HepG2 (cell line): ENCODE measurements around the gene CIROP. TPM values are rescaled to one million over a fixed set of nuclear protein-coding genes. Genes with fewer than 3 reads are reported as not detected.
A peak's percentile ranks its signal among the peaks of the same experiment; 100 is the strongest.

ENCODE experiments used
- CENPT ChIP-seq: sonication (generic); formaldehyde crosslinking; IDR thresholded peaks from 2 replicates; pipeline ENCODE4 v1.8.0; 2022; ENCODE audit warnings: low read depth, mild to moderate bottlenecking, moderate library complexity, missing genetic modification reagents
- DPF2 ChIP-seq: sonication (generic); formaldehyde crosslinking; IDR thresholded peaks from 2 replicates; pipeline ENCODE4 v1.4.0; 2020; ENCODE audit warnings: mild to moderate bottlenecking, low read depth, missing genetic modification reagents, borderline replicate concordance
- FOXP4 ChIP-seq: sonication (generic); formaldehyde crosslinking; IDR thresholded peaks from 2 replicates; pipeline ENCODE4 v1.4.0; 2020; ENCODE audit warnings: missing genetic modification reagents
- GTF3A ChIP-seq: sonication (generic); formaldehyde crosslinking; conservative IDR thresholded peaks from 2 replicates; pipeline ENCODE4 v1.4.0; 2020; ENCODE audit warnings: mild to moderate bottlenecking, missing genetic modification reagents
- HDAC1 ChIP-seq: sonication (generic); formaldehyde crosslinking; IDR thresholded peaks from 2 replicates; pipeline ENCODE4 v1.5.1; 2020; ENCODE audit warnings: mild to moderate bottlenecking, missing genetic modification reagents
- HMG20B ChIP-seq: conservative IDR thresholded peaks from 2 replicates; pipeline ENCODE4 v1.6.1; 2016; ENCODE audit warnings: missing genetic modification reagents, missing compliant biosample characterization
- HNRNPLL ChIP-seq: fragments of 200-400 bp; formaldehyde crosslinking; IDR thresholded peaks from 2 replicates; pipeline ENCODE4 v1.6.1; 2017; ENCODE audit warnings: mild to moderate bottlenecking, low read depth, low read length; ENCODE audit not compliant: poor library complexity, severe bottlenecking
- IRF9 ChIP-seq: sonication (generic); formaldehyde crosslinking; IDR thresholded peaks from 2 replicates; pipeline ENCODE4 v1.8.0; 2022; ENCODE audit warnings: missing genetic modification reagents, mild to moderate bottlenecking, borderline replicate concordance
- JUND ChIP-seq: sonication (generic); formaldehyde crosslinking; IDR thresholded peaks from 2 replicates; pipeline ENCODE4 v1.8.0; 2022; ENCODE audit warnings: mild to moderate bottlenecking, missing genetic modification reagents
- MIXL1 ChIP-seq: IDR thresholded peaks from 2 replicates; pipeline ENCODE4 v1.6.1; 2016
- MXD3 ChIP-seq: IDR thresholded peaks from 2 replicates; pipeline ENCODE4 v1.6.1; 2016; ENCODE audit warnings: mild to moderate bottlenecking, missing biosample characterization, missing genetic modification reagents
- SIN3B ChIP-seq: fragments of 150-350 bp; IDR thresholded peaks from 2 replicates; pipeline ENCODE4 v1.6.1; 2014; ENCODE audit warnings: low read length
- SP1 ChIP-seq, 2 experiments: fragments of 450-650 bp in 1 of 2; sonication (generic) in 1 of 2; formaldehyde crosslinking in 1 of 2; IDR thresholded peaks; 2 replicates each; pipeline versions ENCODE4 v1.4.0 to v1.6.1; 2016 to 2020; ENCODE audit warnings: missing genetic modification reagents in 1 of 2
- SP140L ChIP-seq: sonication (generic); formaldehyde crosslinking; IDR thresholded peaks from 2 replicates; pipeline ENCODE4 v1.4.0; 2020; ENCODE audit warnings: missing genetic modification reagents, borderline replicate concordance
- TFDP1 ChIP-seq: IDR thresholded peaks from 2 replicates; pipeline ENCODE4 v1.6.1; 2016; ENCODE audit warnings: missing compliant biosample characterization, missing genetic modification reagents, borderline replicate concordance
- THYN1 ChIP-seq: sonication (generic); formaldehyde crosslinking; IDR thresholded peaks from 2 replicates; pipeline ENCODE4 v1.8.1; 2023; ENCODE audit warnings: low read depth, mild to moderate bottlenecking, moderate library complexity, missing genetic modification reagents, borderline replicate concordance
- ZNF292 ChIP-seq: sonication (generic); formaldehyde crosslinking; IDR thresholded peaks from 2 replicates; pipeline ENCODE4 v1.8.1; 2022; ENCODE audit warnings: mild to moderate bottlenecking, low read depth, missing genetic modification reagents, borderline replicate concordance
- ZNF33A ChIP-seq: sonication (generic); formaldehyde crosslinking; IDR thresholded peaks from 2 replicates; pipeline ENCODE4 v1.5.1; 2020; ENCODE audit warnings: missing genetic modification reagents, mild to moderate bottlenecking, moderate library complexity, borderline replicate concordance
- ZNF354B ChIP-seq: sonication (generic); formaldehyde crosslinking; IDR thresholded peaks from 2 replicates; pipeline ENCODE4 v1.8.0; 2022; ENCODE audit warnings: mild to moderate bottlenecking, missing genetic modification reagents
- polyA plus RNA-seq, 8 experiments: library from polyadenylated mRNA; depleted of rRNA in 3 of 8; stranded (reverse) in 7 of 8; unstranded in 1 of 8; fragments of >200 nt; fragmentation: Illumina TruSeq in 4 of 8; extraction: Trizol in 4 of 8; gene quantifications; 2 replicates each; pipeline versions ENCODE4 v1.2.1 to v1.2.3, GENCODE V29; 2011 to 2016; ENCODE audit warnings: low read depth in 4 of 8, missing spikeins in 1 of 8, mixed read lengths in 1 of 8; ENCODE audit not compliant: insufficient read depth in 1 of 8
- total RNA-seq, 5 experiments: library from RNA; depleted of rRNA; stranded (reverse); fragments of >200 nt; fragmentation: Illumina TruSeq; extraction: Trizol; gene quantifications; 2 replicates each; pipeline ENCODE4 v1.2.3, GENCODE V29; 2016; ENCODE audit warnings: low read depth in 1 of 5
- TF ChIP-seq, protein P1 (sequence below): sonication (generic); formaldehyde crosslinking; IDR thresholded peaks from 2 replicates; pipeline ENCODE4 v1.5.0; 2020; ENCODE audit warnings: missing genetic modification reagents, mild to moderate bottlenecking, borderline replicate concordance
- TF ChIP-seq, protein P2 (sequence below): IDR thresholded peaks from 2 replicates; pipeline ENCODE4 v1.6.1; 2012; ENCODE audit warnings: low read depth, low read length, improper control_type of control experiment

Gene CIROP
- total and polyA plus RNA-seq, 2 of the 13 experiments (the other 11 are each of a cell fraction or from before 2014, with no cell fraction given): 0.07 TPM; not detected in 1

DNA sequence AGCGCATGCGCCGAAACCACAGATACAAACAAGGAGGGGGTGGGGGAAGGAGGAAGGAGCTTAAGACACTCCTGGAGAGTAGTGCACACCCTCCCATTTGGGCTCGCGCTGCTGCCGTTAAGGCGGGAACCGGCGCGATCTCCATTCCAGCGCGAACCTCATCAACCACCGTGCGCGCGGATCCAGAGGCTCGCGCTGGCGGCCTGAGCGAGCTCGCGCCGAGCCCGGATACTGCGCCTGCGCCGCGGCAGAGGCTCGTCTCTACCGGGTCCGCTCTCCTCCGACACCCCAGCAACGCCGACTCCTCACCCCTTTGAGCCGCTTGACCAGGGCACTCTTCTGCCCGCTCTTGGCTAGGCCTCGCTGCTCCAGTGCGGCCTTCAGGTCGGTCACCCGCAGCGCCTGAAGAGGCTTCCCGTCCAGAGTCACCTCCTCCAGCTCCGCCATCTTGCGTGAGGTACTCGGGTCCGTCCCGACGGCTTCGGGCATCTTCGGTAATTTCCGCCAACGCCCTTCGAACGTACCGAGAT, 10.1 kb downstream of the CIROP start, which contains the start of gene ACIN1 (continued):
- peak; percentile 70; the same call in 1 of the 2 replicates for TF ChIP-seq TFDP1 (CRISPR knock-in tag)
- peak; percentile 88 for TF ChIP-seq HDAC1 (CRISPR knock-in tag)
- 0 out of 2 replicates have a peak, but pooled peaks have one; percentile 73 for TF ChIP-seq JUND (CRISPR knock-in tag)
- TF ChIP-seq SP1 (IDR thresholded peaks at IDR 0.05): no peak
- TF ChIP-seq SP1 (CRISPR knock-in tag; IDR thresholded peaks at IDR 0.05): no peak; the same call in 1 of the 2 replicates
- TF ChIP-seq ZNF354B: peak; percentile 98
- TF ChIP-seq DPF2 (CRISPR knock-in tag): peak; percentile 79
- peak; percentile 99 for TF ChIP-seq GTF3A (CRISPR knock-in tag)
- TF ChIP-seq SP140L (CRISPR knock-in tag): peak; percentile 76; the same call in 1 of the 2 replicates
- TF ChIP-seq MXD3 (CRISPR knock-in tag): peak; percentile 97
- no peak for TF ChIP-seq HMG20B (CRISPR knock-in tag)
- TF ChIP-seq SIN3B: peak; percentile 74; the same call in 1 of the 2 replicates
- TF ChIP-seq, protein P1, sequence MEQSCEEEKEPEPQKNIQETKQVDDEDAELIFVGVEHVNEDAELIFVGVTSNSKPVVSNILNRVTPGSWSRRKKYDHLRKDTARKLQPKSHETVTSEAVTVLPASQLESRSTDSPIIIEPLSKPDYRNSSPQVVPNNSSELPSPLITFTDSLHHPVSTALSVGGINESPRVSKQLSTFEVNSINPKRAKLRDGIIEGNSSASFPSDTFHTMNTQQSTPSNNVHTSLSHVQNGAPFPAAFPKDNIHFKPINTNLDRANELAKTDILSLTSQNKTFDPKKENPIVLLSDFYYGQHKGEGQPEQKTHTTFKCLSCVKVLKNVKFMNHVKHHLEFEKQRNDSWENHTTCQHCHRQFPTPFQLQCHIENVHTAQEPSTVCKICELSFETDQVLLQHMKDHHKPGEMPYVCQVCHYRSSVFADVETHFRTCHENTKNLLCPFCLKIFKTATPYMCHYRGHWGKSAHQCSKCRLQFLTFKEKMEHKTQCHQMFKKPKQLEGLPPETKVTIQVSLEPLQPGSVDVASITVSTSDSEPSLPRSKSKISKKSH: peak; percentile 98
- peak; percentile 79; the same call in 1 of the 2 replicates for TF ChIP-seq MIXL1 (CRISPR knock-in tag)
- peak; percentile 98 for TF ChIP-seq CENPT
- TF ChIP-seq IRF9: peak; percentile 100
- peak; percentile 86 for TF ChIP-seq ZNF292
- TF ChIP-seq, protein P2, sequence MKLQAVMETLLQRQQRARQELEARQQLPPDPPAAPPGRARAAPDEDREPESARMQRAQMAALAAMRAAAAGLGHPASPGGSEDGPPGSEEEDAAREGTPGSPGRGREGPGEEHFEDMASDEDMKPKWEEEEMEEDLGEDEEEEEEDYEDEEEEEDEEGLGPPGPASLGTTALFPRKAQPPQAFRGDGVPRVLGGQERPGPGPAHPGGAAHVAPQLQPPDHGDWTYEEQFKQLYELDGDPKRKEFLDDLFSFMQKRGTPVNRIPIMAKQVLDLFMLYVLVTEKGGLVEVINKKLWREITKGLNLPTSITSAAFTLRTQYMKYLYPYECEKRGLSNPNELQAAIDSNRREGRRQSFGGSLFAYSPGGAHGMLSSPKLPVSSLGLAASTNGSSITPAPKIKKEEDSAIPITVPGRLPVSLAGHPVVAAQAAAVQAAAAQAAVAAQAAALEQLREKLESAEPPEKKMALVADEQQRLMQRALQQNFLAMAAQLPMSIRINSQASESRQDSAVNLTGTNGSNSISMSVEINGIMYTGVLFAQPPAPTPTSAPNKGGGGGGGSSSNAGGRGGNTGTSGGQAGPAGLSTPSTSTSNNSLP: 0 out of 2 replicates have a peak, but pooled peaks have one; percentile 14
- TF ChIP-seq THYN1 (CRISPR knock-in tag): peak; percentile 94; the same call in 1 of the 2 replicates
- TF ChIP-seq FOXP4: peak; percentile 69
- no peak; the same call in 1 of the 2 replicates for TF ChIP-seq ZNF33A
- TF ChIP-seq HNRNPLL: peak; percentile 88
